ENCODE results near the gene FIGLA. TPM values are rescaled to one million over a fixed set of nuclear protein-coding genes. Genes with fewer than 3 reads are reported as not detected.

FIGLA gene
- total and polyA plus RNA-seq, 3 donors from 2014 or later = 0.62 to 0.69 TPM; not detected in 1

- no peaks in the 10 kb centered on the region for H3K9me3 ChIP-seq
- no peak overlapping the region for H3K27ac ChIP-seq
- no peaks in the 10 kb centered on the region for H3K27me3 ChIP-seq
- intact Hi-C loops (cut with DNase I; ENCODE audit: low total_unique reads) = no loop called here
- WGBS, 2 donors = 50 to 76% methylated on average over 1 of the region's 1 CpG
- no peak for TF ChIP-seq CTCF (IDR thresholded peaks at IDR 0.05)
- TF ChIP-seq POLR2A (IDR thresholded peaks at IDR 0.05) = no peak
- H3K4me1 ChIP-seq = no peaks in the 10 kb centered on the region
- DNase-seq = no peak
- no peaks in the 10 kb centered on the region for H3K36me3 ChIP-seq (ENCODE audit: low read depth, missing control alignments)
- no peak overlapping the region for H3K4me3 ChIP-seq
Measured at GRCh38 chr2:70752396-70752795, 38.0 kb downstream of the FIGLA start.

GRCh38 chr2:70751881-70752280 is 38.6 kb downstream of the FIGLA start:
- intact Hi-C loops (cut with DNase I; ENCODE audit: low total_unique reads) = no loop called here
- WGBS, 2 donors = 60 to 62% methylated on average over 4 of the region's 4 CpGs
- no peak overlapping the region for H3K27ac ChIP-seq

GRCh38 chr2:70750320-70750719 is 40.1 kb downstream of the FIGLA start:
- no peak for DNase-seq
- H3K27ac ChIP-seq = no peak overlapping the region
- TF ChIP-seq CTCF (IDR thresholded peaks at IDR 0.05) (no peak), POLR2A (IDR thresholded peaks at IDR 0.05) (no peak)
- no peaks in the 10 kb centered on the region for H3K27me3 ChIP-seq
- H3K4me1 ChIP-seq = no peaks in the 10 kb centered on the region
- H3K9me3 ChIP-seq = no peaks in the 10 kb centered on the region
- 82 to 86% methylated on average over 1 of the region's 1 CpG for WGBS, 2 donors
- H3K36me3 ChIP-seq (ENCODE audit: low read depth, missing control alignments) = no peaks in the 10 kb centered on the region
- intact Hi-C loops (cut with DNase I; ENCODE audit: low total_unique reads) = no loop called here
- H3K4me3 ChIP-seq = no peak overlapping the region

More at GRCh38 chr2:70751881-70752280, 38.6 kb downstream of the FIGLA start:
- Histone ChIP-seq H3K9me3 (no peaks in the 10 kb centered on the region), H3K4me3 (no peak overlapping the region), H3K36me3 (ENCODE audit: low read depth, missing control alignments) (no peaks in the 10 kb centered on the region), H3K4me1 (no peaks in the 10 kb centered on the region), H3K27me3 (no peaks in the 10 kb centered on the region)
- no peak for DNase-seq
- TF ChIP-seq CTCF (IDR thresholded peaks at IDR 0.05) = no peak
- TF ChIP-seq POLR2A (IDR thresholded peaks at IDR 0.05) = no peak

GRCh38 chr2:70748002-70748784 is 42.2 kb downstream of the FIGLA start:
- no peak overlapping the region for H3K27ac ChIP-seq
- H3K27me3 ChIP-seq = no peaks in the 10 kb centered on the region
- no peaks in the 10 kb centered on the region for H3K9me3 ChIP-seq
- H3K36me3 ChIP-seq (ENCODE audit: low read depth, missing control alignments) = no peaks in the 10 kb centered on the region
- intact Hi-C loops (cut with DNase I; ENCODE audit: low total_unique reads) = no loop called here
- H3K4me3 ChIP-seq = no peak overlapping the region
- no peaks in the 10 kb centered on the region for H3K4me1 ChIP-seq
- no peak for DNase-seq
- TF ChIP-seq CTCF (IDR thresholded peaks at IDR 0.05) (no peak), POLR2A (IDR thresholded peaks at IDR 0.05) (no peak)
- WGBS, 2 donors = 48 to 83% methylated on average over 1 of the region's 1 CpG

- TF ChIP-seq POLR2A (IDR thresholded peaks at IDR 0.05) = no peak
- no peak for TF ChIP-seq CTCF (IDR thresholded peaks at IDR 0.05)
- Histone ChIP-seq H3K27ac (no peak overlapping the region), H3K4me3 (no peak overlapping the region), H3K9me3 (no peaks in the 10 kb centered on the region), H3K27me3 (no peaks in the 10 kb centered on the region), H3K36me3 (ENCODE audit: low read depth, missing control alignments) (no peaks in the 10 kb centered on the region), H3K4me1 (no peaks in the 10 kb centered on the region)
- WGBS, 2 donors = 97 to 100% methylated on average over 3 of the region's 3 CpGs
- intact Hi-C loops (cut with DNase I; ENCODE audit: low total_unique reads) = no loop called here
- DNase-seq = no peak
Measured at GRCh38 chr2:70747284-70747683, 43.2 kb downstream of the FIGLA start.

Measured in testis (tissue), 3 donors.